GM23338 (cell line): ENCODE results near the gene MMADHC. TPM values are rescaled to one million over a fixed set of nuclear protein-coding genes. Genes with fewer than 3 reads are reported as not detected.

Experiments
- ATAC-seq: fragments of 200-7000 bp; cut with Tn5 transposase; 3 replicates; pipeline ENCODE4 v1.9.1; 2020
- DNase-seq: peaks from one replicate; pipeline ENCODE4 v3.0.0-alpha.2; 2015; ENCODE audit warnings: low spot score
- H2AFZ ChIP-seq: fragments of 200-600 bp; sonication (generic); 2 replicates; pipeline ENCODE4 v1.8.0; 2016; ENCODE audit warnings: antibody characterized with exemption, mild to moderate bottlenecking, moderate library complexity
- H3F3A ChIP-seq: fragments of 200-600 bp; sonication (generic); replicated peaks from 2 replicates; pipeline ENCODE4 v1.8.0; 2017; ENCODE audit warnings: antibody characterized with exemption, mixed run types, low read depth
- H3K27ac ChIP-seq: fragments of 200-600 bp; sonication (generic); 2 replicates; pipeline ENCODE4 v1.6.1; 2016; ENCODE audit warnings: low read depth
- H3K27me3 ChIP-seq: fragments of 200-600 bp; sonication (generic); 2 replicates; pipeline ENCODE4 v1.8.0; 2016; ENCODE audit warnings: mild to moderate bottlenecking, mixed run types, moderate library complexity; ENCODE audit not compliant: insufficient read depth
- H3K36me3 ChIP-seq: fragments of 200-600 bp; sonication (generic); 2 replicates; pipeline ENCODE4 v1.8.0; 2016; ENCODE audit warnings: mild to moderate bottlenecking; ENCODE audit not compliant: insufficient read depth
- H3K4me1 ChIP-seq: fragments of 200-600 bp; sonication (generic); 2 replicates; pipeline ENCODE4 v1.8.0; 2016; ENCODE audit warnings: mild to moderate bottlenecking, moderate library complexity; ENCODE audit not compliant: insufficient read depth
- H3K4me2 ChIP-seq: fragments of 200-600 bp; sonication (generic); 2 replicates; pipeline ENCODE4 v1.7.1; 2017; ENCODE audit warnings: mixed run types
- H3K4me3 ChIP-seq: fragments of 200-600 bp; sonication (generic); 2 replicates; pipeline ENCODE4 v1.6.1; 2016; ENCODE audit warnings: mixed run types
- H3K79me2 ChIP-seq: fragments of 200-600 bp; sonication (generic); replicated peaks from 2 replicates; pipeline ENCODE4 v1.8.0; 2017; ENCODE audit warnings: mild to moderate bottlenecking; ENCODE audit not compliant: insufficient read depth
- H3K9me2 ChIP-seq: fragments of 200-600 bp; sonication (generic); 2 replicates; pipeline ENCODE4 v1.8.0; 2017; ENCODE audit not compliant: insufficient read depth
- H4K20me1 ChIP-seq: fragments of 200-600 bp; sonication (generic); replicated peaks from 2 replicates; pipeline ENCODE4 v1.8.0; 2017; ENCODE audit warnings: mild to moderate bottlenecking; ENCODE audit not compliant: insufficient read depth
- H3K27ac Mint-ChIP-seq: 2 replicates; pipeline ENCODE4 v1.8.0; 2020; ENCODE audit warnings: inconsistent platforms, mild to moderate bottlenecking, moderate library complexity, mixed read lengths
- H3K27me3 Mint-ChIP-seq: 3 replicates; pipeline ENCODE4 v1.8.0; 2022; ENCODE audit warnings: low read depth, mild to moderate bottlenecking, moderate library complexity, mixed read lengths, inconsistent platforms; ENCODE audit not compliant: insufficient read depth, poor library complexity
- H3K36me3 Mint-ChIP-seq: 3 replicates; pipeline ENCODE4 v1.8.0; 2021; ENCODE audit warnings: low read depth, mild to moderate bottlenecking, inconsistent platforms, moderate library complexity, mixed read lengths
- H3K4me1 Mint-ChIP-seq: 3 replicates; pipeline ENCODE4 v1.8.0; 2020; ENCODE audit warnings: mild to moderate bottlenecking, inconsistent platforms, mixed read lengths
- H3K4me3 Mint-ChIP-seq: 3 replicates; pipeline ENCODE4 v1.8.0; 2021; ENCODE audit warnings: moderate library complexity, mild to moderate bottlenecking, inconsistent platforms, mixed read lengths
- H3K9me3 Mint-ChIP-seq: 3 replicates; pipeline ENCODE4 v1.8.0; 2020; ENCODE audit warnings: moderate library complexity, mild to moderate bottlenecking, inconsistent platforms, mixed read lengths
- CREB1 ChIP-seq: fragments of 250-450 bp; sonication (Bioruptor Pico); IDR thresholded peaks from 2 replicates; pipeline ENCODE4 v1.5.0; 2020; ENCODE audit warnings: low read depth, mild to moderate bottlenecking, moderate library complexity
- EZH2 ChIP-seq: fragments of 200-600 bp; sonication (generic); IDR thresholded peaks from one replicate; pipeline ENCODE4 v1.8.0; 2017; ENCODE audit warnings: antibody characterized with exemption, mild to moderate bottlenecking, low read depth; ENCODE audit not compliant: unreplicated experiment
- NANOG ChIP-seq: IDR thresholded peaks from 2 replicates; pipeline ENCODE4 v1.6.1; 2016; ENCODE audit warnings: antibody characterized with exemption, borderline replicate concordance
- POLR2AphosphoS5 ChIP-seq: IDR thresholded peaks from 2 replicates; pipeline ENCODE4 v1.6.1; 2016; ENCODE audit warnings: antibody characterized with exemption, low read depth
- ZNF114 ChIP-seq: fragments of 250-450 bp; sonication (Bioruptor Pico); IDR thresholded peaks from 2 replicates; pipeline ENCODE4 v1.5.0; 2020; ENCODE audit warnings: mild to moderate bottlenecking, moderate library complexity
- ZNF331 ChIP-seq: fragments of 250-450 bp; sonication (Bioruptor Pico); IDR thresholded peaks from 2 replicates; pipeline ENCODE4 v1.5.0; 2020; ENCODE audit warnings: low read depth, mild to moderate bottlenecking, moderate library complexity
- ZNF462 ChIP-seq: fragments of 250-450 bp; sonication (Bioruptor Pico); IDR thresholded peaks from 2 replicates; pipeline ENCODE4 v1.5.0; 2020; ENCODE audit warnings: mild to moderate bottlenecking, moderate library complexity
- polyA plus RNA-seq: library from polyadenylated mRNA; unstranded; fragments of >200 nt; fragmentation: Nextera tagmentation; extraction: Ambion mirVana; gene quantifications from 2 replicates; pipeline ENCODE4 v1.2.1, GENCODE V29; 2016
- total RNA-seq: library from RNA; depleted of rRNA; stranded (reverse); fragments of >200 nt; shearing (Covaris generic); gene quantifications from 2 replicates; pipeline ENCODE4 v1.2.3, GENCODE V29; 2014

MMADHC gene
- total and polyA plus RNA-seq, 2 experiments from 2014 or later: 135 to 163 TPM

DNA sequence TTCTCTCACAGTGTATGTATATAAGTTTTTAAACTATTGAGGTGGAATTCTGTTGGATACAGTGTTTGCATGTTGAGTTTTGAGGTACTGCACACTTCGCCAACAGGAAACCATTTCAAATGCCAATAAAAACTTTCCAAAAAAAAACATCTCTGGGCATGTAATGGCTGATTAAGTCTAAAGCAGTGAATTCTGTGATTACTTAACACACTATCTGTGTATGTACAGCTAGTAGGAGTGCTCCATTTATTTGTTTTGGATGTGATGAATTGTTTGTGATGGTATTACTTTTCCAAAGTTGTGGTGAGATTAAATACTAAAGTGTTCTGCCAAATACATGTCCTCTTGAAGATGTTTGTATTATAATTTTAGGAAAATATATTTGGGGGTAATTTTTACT, 31.1 kb downstream of the MMADHC start:
- H3K79me2 ChIP-seq: no peaks in the 10 kb centered on the region
- no peak for ATAC-seq

More for the DNA sequence above, 31.1 kb downstream of the MMADHC start:
- H3K4me3 ChIP-seq: no peak overlapping the region
- no peaks in the 10 kb centered on the region for H3F3A ChIP-seq
- Mint-ChIP-seq H3K27ac (no peak overlapping the region), H3K9me3 (peaks cover 7% of the 10 kb centered on the region), H3K36me3 (0 out of 3 replicates have a peak, but pooled peaks cover 3% of the 10 kb centered on the region), H3K4me1 (no peaks in the 10 kb centered on the region), H3K27me3 (peaks cover 3% of the 10 kb centered on the region), H3K4me3 (no peak overlapping the region)
- H3K27ac ChIP-seq: no peak overlapping the region
- no peak for DNase-seq
- no peaks in the 10 kb centered on the region for H3K9me2 ChIP-seq
- no peak overlapping the region for H3K4me2 ChIP-seq
- H3K36me3 ChIP-seq: peaks cover 1% of the 10 kb centered on the region; the same call in 1 of the 2 replicates
- no peak overlapping the region for H2AFZ ChIP-seq
- no peaks in the 10 kb centered on the region for H3K27me3 ChIP-seq
- no peaks in the 10 kb centered on the region for H4K20me1 ChIP-seq
- TF ChIP-seq NANOG (no peak), ZNF462 (CRISPR knock-in tag) (no peak), EZH2 (no peak), ZNF331 (CRISPR knock-in tag) (no peak), ZNF114 (no peak), POLR2AphosphoS5 (no peak), CREB1 (CRISPR knock-in tag) (no peak)
- H3K4me1 ChIP-seq: no peaks in the 10 kb centered on the region
